Activated CD4-positive, CD25-positive, alpha-beta regulatory T cell treated with anti-CD3 and anti-CD28 coated beads, Interleukin-2, amount 50 U/mL, for 72 hours (primary cell): ENCODE measurements around the gene NLRP12.
"Not testable (repeated sequence)": the region's sequence is repeated elsewhere in the genome, so short reads cannot be mapped to it uniquely, and the experiment has no call there.

Source experiments
- DNase-seq: peaks from one replicate; pipeline ENCODE4 v3.0.0; 2021

The NLRP12 gene

GRCh38 chr19:53824134-53824611 lies at the start of gene NLRP12:
NLRP12 (minus strand) TSS chr19:53824314; CDS start chr19:53824174, 140 bp downstream.
- DNase-seq: no peak

DNA sequence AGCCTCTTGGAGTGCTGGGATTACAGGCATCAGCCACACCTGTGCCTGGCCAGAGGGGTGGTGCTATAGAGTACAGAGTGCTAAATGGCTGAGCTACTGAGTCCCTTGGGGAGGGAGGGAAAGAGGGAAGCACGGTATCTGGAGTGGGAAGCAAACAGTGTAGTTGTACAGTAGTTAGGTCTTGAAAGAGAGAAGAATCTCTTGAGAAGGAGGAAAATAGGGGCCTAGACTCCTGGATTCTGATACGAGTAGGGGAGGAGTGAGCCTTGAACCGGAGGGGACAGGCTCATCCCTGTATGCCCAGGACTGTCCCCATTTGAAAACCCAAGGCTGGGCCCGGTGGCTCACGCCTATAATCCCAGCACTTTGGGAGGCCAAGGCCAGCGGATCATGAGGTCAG lies 48.6 kb upstream of the NLRP12 start:
- no peak for DNase-seq

DNA sequence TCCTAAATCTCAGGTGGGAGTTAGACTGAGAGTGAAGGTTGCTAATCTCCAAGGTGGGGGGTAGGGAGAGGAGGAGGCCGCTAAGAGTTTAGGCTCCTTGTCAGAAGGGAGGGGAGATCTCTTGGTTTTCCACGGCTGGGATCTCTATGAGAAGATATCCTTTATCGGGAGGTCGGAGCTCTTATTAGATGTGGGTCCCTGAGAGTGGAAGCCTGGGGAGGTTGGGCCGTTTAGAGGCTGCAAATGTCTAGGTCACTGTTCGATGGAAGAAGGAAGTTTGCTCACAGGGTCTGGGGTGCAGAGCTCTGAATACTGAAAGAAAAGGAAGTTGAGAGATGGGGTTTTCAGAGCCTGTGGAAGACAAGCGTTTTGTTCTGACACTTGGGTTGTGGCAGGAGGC lies 47.3 kb upstream of the NLRP12 start:
- DNase-seq: no peak

DNA sequence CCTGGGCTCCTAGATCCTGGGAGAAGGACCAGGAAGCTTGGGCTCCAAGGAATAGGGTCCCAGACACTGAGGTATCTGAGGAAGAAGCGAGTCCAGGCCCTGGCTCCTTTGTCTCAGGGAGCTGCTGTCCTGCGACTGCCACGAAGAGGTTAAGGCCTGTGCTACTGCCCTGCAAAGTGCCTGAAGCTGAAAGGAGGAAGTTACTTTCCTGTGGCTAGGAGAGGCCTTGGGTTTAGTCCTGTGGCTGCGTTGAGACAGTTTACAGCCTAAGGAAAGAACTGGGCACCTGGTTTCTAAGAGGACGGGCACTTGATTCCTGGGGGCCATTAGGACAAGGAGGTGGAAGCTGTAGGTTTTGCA lies 46.4 kb upstream of the NLRP12 start:
- no peak for DNase-seq

DNA sequence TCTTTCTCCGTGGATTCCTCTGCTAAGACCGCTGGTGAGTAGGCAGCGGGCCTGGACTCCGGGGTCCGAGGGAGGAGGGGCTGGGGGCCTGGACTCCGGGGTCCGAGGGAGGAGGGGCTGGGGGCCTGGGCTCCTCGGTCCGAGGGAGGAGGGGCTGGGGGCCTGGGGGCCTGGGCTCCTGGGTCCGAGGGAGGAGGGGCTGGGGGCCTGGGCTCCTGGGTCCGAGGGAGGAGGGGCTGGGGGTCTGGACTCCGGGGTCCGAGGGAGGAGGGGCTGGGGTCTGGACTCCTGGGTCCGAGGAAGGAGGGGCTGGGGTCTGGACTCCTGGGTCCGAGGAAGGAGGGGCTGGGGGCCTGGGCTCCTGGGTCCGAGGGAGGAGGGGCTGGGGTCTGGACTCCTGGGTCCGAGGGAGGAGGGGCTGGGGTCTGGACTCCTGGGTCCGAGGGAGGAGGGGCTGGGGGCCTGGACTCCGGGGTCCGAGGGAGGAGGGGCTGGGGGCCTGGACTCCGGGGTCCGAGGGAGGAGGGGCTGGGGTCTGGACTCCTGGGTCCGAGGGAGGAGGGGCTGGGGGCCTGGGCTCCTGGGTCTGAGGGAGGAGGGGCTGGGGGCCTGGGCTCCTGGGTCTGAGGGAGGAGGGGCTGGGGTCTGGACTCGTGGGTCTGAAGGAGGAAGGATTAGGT lies 45.8 kb upstream of the NLRP12 start:
- not testable (repeated sequence) for DNase-seq

DNA sequence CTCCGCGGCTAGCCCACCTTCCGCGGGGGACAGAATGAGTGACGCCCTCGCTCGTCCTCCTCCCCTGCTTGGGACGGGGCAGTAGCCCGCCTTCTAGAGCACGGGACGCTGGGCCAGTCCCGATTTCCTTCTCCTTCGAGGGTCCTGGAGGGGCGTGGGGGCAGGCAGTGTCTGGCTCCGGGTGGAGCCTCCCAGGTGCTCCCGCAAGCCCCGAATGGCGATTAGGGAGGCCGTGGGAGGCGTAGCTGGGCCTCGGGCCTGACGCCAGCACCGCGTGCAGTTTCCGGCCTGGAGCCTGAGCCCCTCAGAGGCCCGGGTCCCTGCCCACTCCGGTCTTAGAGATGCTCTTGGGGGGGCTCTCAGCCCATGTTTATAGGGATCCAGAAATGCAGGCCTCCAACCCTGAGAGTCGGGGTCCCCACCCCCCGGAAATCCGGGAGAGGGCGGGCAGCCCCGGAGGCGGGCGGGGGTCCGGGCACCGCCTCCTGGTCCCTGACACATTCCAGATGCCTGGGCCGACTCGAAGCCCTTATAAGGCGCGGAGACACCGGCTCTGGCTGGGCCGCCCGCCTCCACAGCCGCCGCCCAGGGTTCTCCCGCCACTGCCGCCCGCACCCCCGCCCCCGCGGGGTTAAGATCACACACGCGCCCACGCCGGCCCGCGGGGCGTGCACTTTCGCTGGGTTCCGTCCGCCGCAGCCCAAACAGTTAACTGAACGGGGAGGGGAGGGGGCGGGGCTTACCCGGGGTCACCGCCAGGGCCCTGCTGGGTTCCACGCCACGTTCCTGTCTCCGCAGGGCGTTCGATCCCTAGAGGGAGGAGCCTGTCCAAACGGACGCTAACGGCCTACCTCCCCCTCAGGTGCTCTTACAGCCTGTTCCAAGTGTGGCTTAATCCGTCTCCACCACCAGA lies 45.0 kb upstream of the NLRP12 start:
- DNase-seq: peak; percentile 78

DNA sequence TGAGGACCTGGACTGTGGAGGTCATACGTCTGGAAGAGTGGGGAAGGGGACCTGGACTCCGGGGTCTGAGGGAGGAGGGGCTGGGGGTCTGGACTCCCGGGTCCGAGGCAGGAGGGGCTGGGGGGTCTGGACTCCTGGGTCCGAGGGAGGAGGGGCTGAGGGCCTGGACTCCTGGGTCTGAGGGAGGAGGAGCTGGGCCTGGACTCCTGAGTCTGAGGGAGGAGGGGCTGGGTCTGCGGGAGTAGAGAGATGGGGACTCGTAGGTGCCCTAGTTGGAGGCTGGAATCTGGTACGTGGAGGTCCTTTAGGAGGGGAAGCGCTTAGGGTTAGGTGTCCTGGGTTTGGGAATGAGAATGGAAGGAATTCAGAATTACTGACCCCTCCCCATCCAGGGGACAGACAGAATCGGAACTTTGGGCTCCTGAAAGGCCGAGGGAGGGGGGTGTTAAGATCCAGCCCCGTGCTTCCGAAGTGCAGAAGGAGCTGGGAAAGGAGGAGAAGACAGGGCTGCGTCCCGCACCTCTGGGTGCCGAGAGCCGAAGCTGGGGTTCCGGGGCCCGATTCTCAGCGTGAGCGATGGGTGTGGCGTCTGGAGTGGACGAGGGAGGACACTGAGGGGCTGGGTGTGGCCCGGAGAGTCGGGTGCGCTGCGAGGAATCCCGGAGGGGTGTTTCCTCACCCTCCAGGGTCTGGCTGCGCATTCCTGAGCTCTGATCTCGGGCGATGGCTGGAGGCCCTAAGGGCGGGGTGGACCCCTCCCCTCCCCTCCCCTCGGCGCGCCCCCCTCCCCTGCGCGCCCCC lies 44.2 kb upstream of the NLRP12 start:
- DNase-seq: no peak

- peak; percentile 98 for DNase-seq
Measured at GRCh38 chr19:53867225-53868090, 43.3 kb upstream of the NLRP12 start, which contains the start of gene MYADM. MYADM (plus strand) TSS chr19:53867883; CDS start chr19:53873530, 5,647 bp downstream.

GRCh38 chr19:53866865-53867224 lies 42.7 kb upstream of the NLRP12 start:
- DNase-seq: no peak

GRCh38 chr19:53865918-53866864 lies 42.1 kb upstream of the NLRP12 start:
- DNase-seq: peak; percentile 69

- no peak for DNase-seq
Measured at GRCh38 chr19:53865523-53865917, 41.4 kb upstream of the NLRP12 start.

GRCh38 chr19:53864308-53864836 lies 40.3 kb upstream of the NLRP12 start:
- no peak for DNase-seq

DNA sequence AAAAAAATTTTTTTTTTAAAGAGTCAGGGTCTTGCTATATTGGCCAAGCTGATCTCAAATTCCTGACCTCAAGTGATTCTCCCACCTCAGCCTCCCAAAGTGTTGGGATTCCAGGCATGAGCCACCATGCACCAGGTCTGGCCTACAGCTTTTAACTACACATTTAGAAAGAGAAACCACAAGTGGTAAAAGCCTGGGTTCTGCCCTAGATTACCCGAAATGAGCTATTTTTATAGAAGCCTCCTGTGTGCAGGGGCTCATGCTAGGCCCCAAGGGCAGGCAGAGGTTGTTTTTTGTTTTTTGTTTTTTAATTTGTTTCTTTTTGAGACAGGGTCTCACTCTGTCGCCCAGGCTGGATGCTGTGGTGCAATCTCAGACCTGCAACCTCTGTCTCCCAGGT lies 29.6 kb upstream of the NLRP12 start:
- no peak for DNase-seq

DNA sequence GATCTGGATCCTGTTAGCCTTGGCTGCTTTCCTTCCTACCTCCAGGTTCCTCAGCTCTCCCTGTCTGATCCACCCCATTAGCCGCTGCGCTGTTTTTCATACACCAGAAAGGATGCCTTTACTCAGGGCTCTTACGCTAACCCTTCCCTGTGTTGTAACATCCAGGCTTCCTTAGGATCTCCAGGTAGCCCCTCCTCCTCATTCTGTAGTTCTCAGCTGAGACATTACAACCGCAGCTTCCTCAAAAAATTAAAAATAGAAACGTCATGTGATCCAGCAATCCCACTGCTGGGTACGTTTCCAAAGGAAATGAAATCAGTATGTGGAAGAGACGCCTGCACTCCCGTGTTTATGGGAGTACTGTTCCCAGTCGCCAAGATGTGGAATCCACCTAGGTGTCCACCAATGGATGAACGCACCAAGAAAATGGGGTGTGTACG lies 25.1 kb upstream of the NLRP12 start:
- no peak for DNase-seq

GRCh38 chr19:53847555-53847954 lies 23.4 kb upstream of the NLRP12 start:
- no peak for DNase-seq

DNA sequence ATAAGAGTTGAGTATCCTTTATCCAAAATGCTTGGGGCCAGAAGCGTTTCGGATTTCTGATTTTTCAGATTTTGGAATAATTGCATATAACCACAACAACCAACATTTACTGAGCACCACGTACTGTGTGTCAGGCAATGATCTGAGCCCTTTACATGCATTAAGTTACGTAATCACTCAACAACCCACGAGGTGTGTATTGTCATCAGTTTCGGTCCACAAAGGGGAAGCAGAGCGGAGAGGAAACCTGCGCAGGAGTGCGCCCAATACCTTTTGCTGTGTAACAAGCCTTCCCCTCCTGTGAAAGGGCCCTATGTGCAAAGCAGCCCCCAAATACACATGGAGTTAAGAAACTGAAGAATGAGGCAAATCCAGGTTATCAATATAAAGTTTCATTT lies 20.7 kb upstream of the NLRP12 start:
- DNase-seq: no peak

- DNase-seq: not testable (repeated sequence)
Measured at GRCh38 chr19:53840914-53841313, 16.8 kb upstream of the NLRP12 start.

DNA sequence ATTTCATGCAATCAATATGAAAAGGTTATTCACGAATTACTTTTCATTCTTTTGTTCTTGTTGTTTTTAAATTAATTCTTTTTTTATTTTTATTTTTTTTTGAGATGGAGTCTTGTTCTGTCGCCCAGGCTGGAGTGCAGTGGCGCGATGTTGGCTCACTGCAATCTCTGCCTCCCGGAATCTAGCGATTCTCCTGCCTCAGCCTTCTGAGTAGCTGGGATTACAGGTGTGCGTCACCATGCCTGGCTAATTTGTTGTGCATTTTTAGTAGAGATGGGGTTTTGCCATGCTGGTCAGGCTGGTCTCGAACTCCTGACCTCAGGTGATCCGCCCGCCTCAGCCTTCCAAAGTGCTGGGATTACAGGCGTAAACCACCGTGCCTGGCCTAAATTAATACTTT lies 16.1 kb upstream of the NLRP12 start:
- DNase-seq: not testable (repeated sequence)

GRCh38 chr19:53838446-53838845 lies 14.3 kb upstream of the NLRP12 start:
- not testable (repeated sequence) for DNase-seq

DNA sequence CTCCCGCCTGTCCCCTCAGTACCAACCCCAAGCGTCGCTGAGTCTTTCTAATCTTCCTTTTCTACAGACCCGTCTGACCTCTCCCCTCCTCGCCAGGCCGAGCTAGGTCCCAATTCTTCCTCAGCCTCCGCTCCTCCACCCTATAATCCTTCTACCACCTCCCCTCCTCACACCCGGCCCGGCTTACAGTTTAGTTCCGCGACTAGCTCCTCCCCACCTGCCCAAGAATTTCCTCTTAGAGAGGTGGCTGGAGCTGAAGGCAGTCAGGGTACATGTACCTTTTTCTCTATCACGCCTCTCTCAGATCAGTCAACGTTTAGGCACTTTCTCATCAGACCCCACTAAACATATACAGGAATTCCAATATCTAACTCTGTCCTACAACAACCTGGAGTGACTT lies 8.7 kb upstream of the NLRP12 start:
- not testable (repeated sequence) for DNase-seq

DNA sequence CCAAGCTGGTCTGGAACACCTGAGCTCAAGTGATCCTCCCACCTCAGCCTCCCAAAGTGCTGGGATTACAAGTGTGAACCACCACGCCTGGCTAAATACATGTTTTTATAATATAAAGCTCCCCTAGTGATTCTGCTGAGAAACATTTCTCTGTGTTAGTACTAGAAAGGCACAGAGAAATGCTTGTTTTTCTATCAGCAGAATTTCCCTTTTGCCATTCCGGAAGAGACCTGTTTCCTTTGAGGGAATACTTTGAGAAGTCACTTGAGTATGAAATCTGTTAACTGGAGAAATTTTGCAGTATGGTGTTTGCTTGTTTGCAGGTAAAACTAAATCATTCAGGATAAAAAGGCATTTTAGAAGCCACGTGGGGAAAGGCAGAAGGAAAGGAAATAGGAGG lies 4.4 kb upstream of the NLRP12 start:
- DNase-seq: no peak
